HPDE6-E6E7 (cell line): ENCODE data around the gene CRISPLD2.

Experiments
- DNase-seq: peaks from one replicate; pipeline ENCODE4 v3.0.0; 2011; ENCODE audit warnings: missing footprints; ENCODE audit errors: extremely low spot score

CRISPLD2 gene

GRCh38 chr16:84911486-84912216 is 91.9 kb downstream of the CRISPLD2 start:
- no peak for DNase-seq

GRCh38 chr16:84913315-84913714 is 93.5 kb downstream of the CRISPLD2 start:
- DNase-seq, result no peak

- DNase-seq, result no peak
Measured at GRCh38 chr16:84914273-84914672, 94.5 kb downstream of the CRISPLD2 start.

GRCh38 chr16:84916178-84916577 is 96.4 kb downstream of the CRISPLD2 start:
- DNase-seq, result no peak

GRCh38 chr16:84916850-84917249 is 97.1 kb downstream of the CRISPLD2 start:
- DNase-seq, result no peak

- no peak for DNase-seq
Measured at GRCh38 chr16:84917492-84917891, 97.7 kb downstream of the CRISPLD2 start.

- no peak for DNase-seq
Measured at GRCh38 chr16:84918006-84918909, 98.5 kb downstream of the CRISPLD2 start.

- DNase-seq, result no peak
Measured at GRCh38 chr16:84919269-84919668, 99.5 kb downstream of the CRISPLD2 start.

GRCh38 chr16:84919708-84920107 is 99.9 kb downstream of the CRISPLD2 start:
- no peak for DNase-seq

- DNase-seq, result no peak
Measured at GRCh38 chr16:84920333-84920732, 100.5 kb downstream of the CRISPLD2 start.

GRCh38 chr16:84922351-84923120 is 102.8 kb downstream of the CRISPLD2 start:
- DNase-seq, result no peak

- DNase-seq, result no peak
Measured at GRCh38 chr16:84924331-84925091, 104.7 kb downstream of the CRISPLD2 start.

- DNase-seq, result peak; percentile 47
Measured at GRCh38 chr16:84925092-84925772, 105.4 kb downstream of the CRISPLD2 start.

- DNase-seq, result no peak
Measured at GRCh38 chr16:84925773-84926372, 106.1 kb downstream of the CRISPLD2 start.

GRCh38 chr16:84926462-84926861 is 106.7 kb downstream of the CRISPLD2 start:
- DNase-seq, result no peak

GRCh38 chr16:84927621-84928591 is 108.1 kb downstream of the CRISPLD2 start:
- DNase-seq, result no peak

- peak; percentile 63 for DNase-seq
Measured at GRCh38 chr16:84928679-84929420, 109.1 kb downstream of the CRISPLD2 start.
